Body of pancreas (tissue), 4 donors: ENCODE measurements around the gene MYOZ2.

Experiments used
- POLR2A ChIP-seq, 3 donors: fragments of 450-650 bp; IDR thresholded peaks; one replicate each; pipeline ENCODE4 v1.6.1; 2016; ENCODE audit warnings: antibody characterized with exemption in 3 of 3, mild to moderate bottlenecking in 2 of 3
- TF ChIP-seq, protein P1 (sequence below), 7 experiments: fragments of 450-650 bp in 4 of 7; fragments of 200-600 bp in 3 of 7; sonication (generic) in 3 of 7; IDR thresholded peaks; one replicate each; pipeline ENCODE4 v1.5.1; 2016 to 2019; ENCODE audit warnings: antibody characterized with exemption in 7 of 7

DNA sequence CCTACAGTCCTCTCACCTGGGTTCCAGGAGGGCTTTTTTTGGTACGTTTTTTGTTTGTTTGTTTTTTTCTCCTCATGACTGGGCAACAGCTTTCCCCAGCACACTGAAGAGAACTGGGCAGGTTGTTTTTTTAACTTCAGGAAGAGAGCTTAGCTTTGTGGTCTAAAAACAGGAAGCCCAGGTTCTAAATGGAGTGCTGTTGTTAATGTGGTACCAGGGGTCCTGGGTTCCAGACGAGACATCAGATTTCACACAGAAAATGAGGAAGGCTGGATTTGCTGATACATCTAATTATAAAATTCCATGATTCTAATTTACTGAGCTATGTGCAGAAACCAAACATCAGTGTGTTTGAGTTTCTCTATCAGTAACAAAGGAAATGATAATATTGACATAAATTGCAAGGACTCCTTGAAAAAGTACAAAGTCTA, 4.2 kb downstream of the MYOZ2 start:
- TF ChIP-seq, protein P1, sequence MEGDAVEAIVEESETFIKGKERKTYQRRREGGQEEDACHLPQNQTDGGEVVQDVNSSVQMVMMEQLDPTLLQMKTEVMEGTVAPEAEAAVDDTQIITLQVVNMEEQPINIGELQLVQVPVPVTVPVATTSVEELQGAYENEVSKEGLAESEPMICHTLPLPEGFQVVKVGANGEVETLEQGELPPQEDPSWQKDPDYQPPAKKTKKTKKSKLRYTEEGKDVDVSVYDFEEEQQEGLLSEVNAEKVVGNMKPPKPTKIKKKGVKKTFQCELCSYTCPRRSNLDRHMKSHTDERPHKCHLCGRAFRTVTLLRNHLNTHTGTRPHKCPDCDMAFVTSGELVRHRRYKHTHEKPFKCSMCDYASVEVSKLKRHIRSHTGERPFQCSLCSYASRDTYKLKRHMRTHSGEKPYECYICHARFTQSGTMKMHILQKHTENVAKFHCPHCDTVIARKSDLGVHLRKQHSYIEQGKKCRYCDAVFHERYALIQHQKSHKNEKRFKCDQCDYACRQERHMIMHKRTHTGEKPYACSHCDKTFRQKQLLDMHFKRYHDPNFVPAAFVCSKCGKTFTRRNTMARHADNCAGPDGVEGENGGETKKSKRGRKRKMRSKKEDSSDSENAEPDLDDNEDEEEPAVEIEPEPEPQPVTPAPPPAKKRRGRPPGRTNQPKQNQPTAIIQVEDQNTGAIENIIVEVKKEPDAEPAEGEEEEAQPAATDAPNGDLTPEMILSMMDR (IDR thresholded peaks at IDR 0.05) = no peak
- no peak for TF ChIP-seq POLR2A (IDR thresholded peaks at IDR 0.05)
